ENCODE results near the gene TRIM14.
"Not testable (repeated sequence)": the region's sequence is repeated elsewhere in the genome, so short reads cannot be mapped to it uniquely, and the experiment has no call there.

Gene TRIM14

GRCh38 chr9:98081477-98082219 lies 37.4 kb downstream of the TRIM14 start:
- no peak for DNase-seq
- no peaks in the 10 kb centered on the region for H3K27me3 ChIP-seq
- no peak for TF ChIP-seq CTCF (IDR thresholded peaks at IDR 0.05; ENCODE audit: low read depth, low read length)
- no peaks in the 10 kb centered on the region for H3K9me3 ChIP-seq
- peaks cover 51% of the 10 kb centered on the region for H3K36me3 ChIP-seq
- no peak overlapping the region for H3K4me3 ChIP-seq (ENCODE audit: low read depth, low read length)
- H3K4me1 ChIP-seq, result no peaks in the 10 kb centered on the region

GRCh38 chr9:98080780-98081179 lies 38.2 kb downstream of the TRIM14 start:
- Histone ChIP-seq H3K9me3 (no peaks in the 10 kb centered on the region), H3K27me3 (no peaks in the 10 kb centered on the region), H3K4me3 (ENCODE audit: low read depth, low read length) (no peak overlapping the region), H3K4me1 (no peaks in the 10 kb centered on the region), H3K36me3 (peaks cover 50% of the 10 kb centered on the region)
- DNase-seq, result no peak
- no peak for TF ChIP-seq CTCF (IDR thresholded peaks at IDR 0.05; ENCODE audit: low read depth, low read length)

- no peaks in the 10 kb centered on the region for H3K9me3 ChIP-seq
- H3K27me3 ChIP-seq, result no peaks in the 10 kb centered on the region
- no peak overlapping the region for H3K4me3 ChIP-seq (ENCODE audit: low read depth, low read length)
- no peaks in the 10 kb centered on the region for H3K4me1 ChIP-seq
- peaks cover 45% of the 10 kb centered on the region for H3K36me3 ChIP-seq
- DNase-seq, result no peak
- no peak for TF ChIP-seq CTCF (IDR thresholded peaks at IDR 0.05; ENCODE audit: low read depth, low read length)
These were observed 38.7 kb downstream of the TRIM14 start for GRCh38 chr9:98080326-98080725.

GRCh38 chr9:98078895-98079294 lies 40.1 kb downstream of the TRIM14 start:
- peaks cover 33% of the 10 kb centered on the region for H3K36me3 ChIP-seq
- H3K9me3 ChIP-seq, result no peaks in the 10 kb centered on the region
- H3K4me1 ChIP-seq, result no peaks in the 10 kb centered on the region
- no peak for TF ChIP-seq CTCF (IDR thresholded peaks at IDR 0.05; ENCODE audit: low read depth, low read length)
- no peak overlapping the region for H3K4me3 ChIP-seq (ENCODE audit: low read depth, low read length)
- no peaks in the 10 kb centered on the region for H3K27me3 ChIP-seq
- DNase-seq, result no peak

- not testable (repeated sequence) for H3K4me3 ChIP-seq (ENCODE audit: low read depth, low read length); H3K4me1 ChIP-seq; DNase-seq; H3K36me3 ChIP-seq; H3K9me3 ChIP-seq; H3K27me3 ChIP-seq
These were observed 42.5 kb downstream of the TRIM14 start for GRCh38 chr9:98076514-98076890.

GRCh38 chr9:98075332-98075805 lies 43.7 kb downstream of the TRIM14 start:
- Histone ChIP-seq H3K27me3 (no peaks in the 10 kb centered on the region), H3K36me3 (no peaks in the 10 kb centered on the region; the same call in none of the 2 replicates), H3K9me3 (no peaks in the 10 kb centered on the region), H3K4me3 (ENCODE audit: low read depth, low read length) (no peak overlapping the region), H3K4me1 (no peaks in the 10 kb centered on the region)
- DNase-seq, result no peak
- no peak for TF ChIP-seq CTCF (IDR thresholded peaks at IDR 0.05; ENCODE audit: low read depth, low read length)
